K562 (cell line): ENCODE data around the gene MAP2K6. TPM values are rescaled to one million over a fixed set of nuclear protein-coding genes. Genes with fewer than 3 reads are reported as not detected.

Experiments used
- ATAC-seq: fragments of 200-7000 bp; cut with Tn5 transposase; 3 replicates; pipeline ENCODE4 v1.9.1; 2020; ENCODE audit warnings: moderate library complexity
- BruUV-seq: library from RNA; stranded (reverse); fragments of 400-500 nt; replicated peaks from 2 replicates; lab custom pipeline; 2021; lab: Mats Ljungman, UMichigan
- CTCF ChIA-PET: fragments of 300-600 bp; formaldehyde crosslinking; extraction: SDS; loops from one replicate; lab custom pipeline; 2021; ENCODE audit warnings: low intra/inter-chr PET ratio; lab: Yijun Ruan, JAX
- POLR2A ChIA-PET: fragments of 300-600, 350-650 bp; sonication (Branson Sonifier 250); formaldehyde crosslinking; extraction: SDS; loops from one replicate; lab custom pipeline; 2021; ENCODE audit warnings: antibody characterized with exemption, inconsistent platforms; lab: Yijun Ruan, JAX
- DNase-seq, 4 experiments: peaks; one replicate each; pipeline versions ENCODE4 v3.0.0 to v3.0.0-alpha.2; 2011 to 2018; ENCODE audit warnings: low spot score in 3 of 4, mixed read lengths in 3 of 4; ENCODE audit errors: extremely low read depth in 1 of 4
- FAIRE-seq: peaks from 2 replicates; lab custom pipeline; 2011; peaks lifted over from hg19 to GRCh38; lab: Jason Lieb, UNC
- H2AFZ ChIP-seq: 2 replicates; pipeline ENCODE4 v1.6.0; 2011; ENCODE audit warnings: low read depth, low read length, control low read depth, inconsistent platforms
- H3K27ac ChIP-seq: fragments of 200-600 bp; 3 replicates; pipeline ENCODE4 v1.8.0; 2011; ENCODE audit warnings: low read depth, mild to moderate bottlenecking, control low read depth, inconsistent platforms, low read length, moderate library complexity, mixed read lengths; ENCODE audit errors: extremely low read depth
- H3K27me3 ChIP-seq, 2 experiments: fragments of 300-600 bp in 1 of 2; 2 replicates in 1 of 2; 3 replicates in 1 of 2; pipeline versions ENCODE4 v1.6.0 to v1.8.0; 2011; ENCODE audit warnings: inconsistent platforms in 2 of 2, low read length in 2 of 2, mild to moderate bottlenecking in 1 of 2, mixed read lengths in 1 of 2, moderate library complexity in 1 of 2; ENCODE audit not compliant: control insufficient read depth in 2 of 2, insufficient read depth in 2 of 2
- H3K36me3 ChIP-seq: fragments of 300-600 bp; 3 replicates; pipeline ENCODE4 v1.8.0; 2011; ENCODE audit warnings: mild to moderate bottlenecking, low read length, inconsistent platforms; ENCODE audit not compliant: control insufficient read depth, insufficient read depth
- H3K4me1 ChIP-seq, 2 experiments: fragments of 200-600 bp in 1 of 2; replicated peaks in 1 of 2; 2 replicates in 1 of 2; 3 replicates in 1 of 2; pipeline versions ENCODE4 v1.5.1 to v1.8.0; 2011; ENCODE audit warnings: inconsistent platforms in 2 of 2, low read length in 2 of 2, mild to moderate bottlenecking in 1 of 2, mixed read lengths in 1 of 2, moderate library complexity in 1 of 2; ENCODE audit not compliant: control insufficient read depth in 2 of 2, insufficient read depth in 2 of 2
- H3K4me2 ChIP-seq: 2 replicates; pipeline ENCODE4 v1.6.1; 2011; ENCODE audit warnings: low read length, control low read depth, inconsistent platforms, mixed read lengths; ENCODE audit not compliant: insufficient read depth
- H3K4me3 ChIP-seq: fragments of 200-600 bp; sonication (generic), shearing (Covaris generic); 2 replicates; pipeline ENCODE4 v1.5.1; 2016; ENCODE audit warnings: control low read depth, inconsistent platforms
- H3K79me2 ChIP-seq: fragments of 200-600 bp; 3 replicates; pipeline ENCODE4 v1.8.0; 2011; ENCODE audit warnings: low read length, inconsistent platforms; ENCODE audit not compliant: control insufficient read depth, insufficient read depth
- H3K9ac ChIP-seq, 2 experiments: 2 replicates each; pipeline versions ENCODE4 v1.6.0 to v1.6.1; 2011; ENCODE audit warnings: low read depth in 2 of 2, low read length in 2 of 2, control low read depth in 1 of 2, inconsistent platforms in 1 of 2, mild to moderate bottlenecking in 1 of 2, mixed read lengths in 1 of 2; ENCODE audit not compliant: insufficient read depth in 1 of 2
- H3K9me1 ChIP-seq: one replicate; pipeline ENCODE4 v1.6.0; 2011; ENCODE audit warnings: inconsistent platforms, mild to moderate bottlenecking, low read length, moderate library complexity; ENCODE audit not compliant: control insufficient read depth, insufficient read depth
- H3K9me3 ChIP-seq: replicated peaks from 2 replicates; pipeline ENCODE4 v1.5.1; 2011; ENCODE audit warnings: low read depth, low read length, inconsistent platforms; ENCODE audit not compliant: control insufficient read depth, insufficient read depth
- H4K20me1 ChIP-seq: replicated peaks from 2 replicates; pipeline ENCODE4 v1.6.1; 2011; ENCODE audit warnings: low read length, inconsistent platforms, mixed read lengths; ENCODE audit not compliant: control insufficient read depth, insufficient read depth
- BRD4 ChIP-seq: fragments of 200-600 bp; sonication (generic); IDR thresholded peaks from 2 replicates; pipeline ENCODE4 v1.6.1; 2017; ENCODE audit warnings: inconsistent platforms
- E2F6 ChIP-seq, 2 experiments: IDR thresholded peaks; 2 replicates each; pipeline ENCODE4 v1.6.1; 2011; ENCODE audit warnings: borderline replicate concordance in 1 of 2, control low read depth in 1 of 2, low read depth in 1 of 2, low read length in 1 of 2, mild to moderate bottlenecking in 1 of 2, mixed read lengths in 1 of 2, moderate library complexity in 1 of 2; ENCODE audit not compliant: insufficient read depth in 1 of 2, insufficient read length in 1 of 2, poor library complexity in 1 of 2, severe bottlenecking in 1 of 2; ENCODE audit errors: extremely low read depth in 1 of 2
- GTF2F1 ChIP-seq: IDR thresholded peaks from 2 replicates; pipeline ENCODE4 v1.6.1; 2011; ENCODE audit warnings: low read depth, low read length, improper control_type of control experiment
- MCM2 ChIP-seq: fragments of 450-650 bp; IDR thresholded peaks from 2 replicates; pipeline ENCODE4 v1.6.1; 2017; ENCODE audit warnings: low read depth, mild to moderate bottlenecking
- RREB1 ChIP-seq: fragments of 250-450 bp; sonication (Bioruptor Pico); IDR thresholded peaks from 2 replicates; pipeline ENCODE4 v1.4.0; 2020
- SMARCB1 ChIP-seq: IDR thresholded peaks from 2 replicates; pipeline ENCODE4 v1.6.1; 2011; ENCODE audit warnings: improper control_type of control experiment, low read depth; ENCODE audit not compliant: insufficient read length
- STAT5A ChIP-seq: IDR thresholded peaks from 2 replicates; pipeline ENCODE4 v1.6.1; 2012; ENCODE audit warnings: low read length, inconsistent platforms, borderline replicate concordance
- ZNF512 ChIP-seq: IDR thresholded peaks from 2 replicates; pipeline ENCODE4 v1.6.1; 2016; ENCODE audit warnings: missing genetic modification characterization, missing compliant biosample characterization
- WGBS: fragments of 100-300 bp; shearing (Covaris generic); methylation state at CpG from one replicate; pipeline ENCODE4 v1.1.6; 2016; ENCODE audit warnings: low coverage, mixed read lengths; ENCODE audit not compliant: insufficient coverage; ENCODE audit errors: missing lambda C conversion rate; 5-methylcytosine and 5-hydroxymethylcytosine counted together
- in situ Hi-C: fragments of 300-500 bp; cut with MboI; formaldehyde crosslinking; loops from 4 replicates; pipeline ENCODE4 v1.15.0; 2018; ENCODE audit warnings: inconsistent platforms, mixed read lengths
- intact Hi-C: fragments of 100-400 bp; cut with micrococcal nuclease; formaldehyde crosslinking; loops from 2 replicates; pipeline ENCODE4 v1.14.2; 2022
- polyA plus RNA-seq, 8 experiments: library from polyadenylated mRNA; depleted of rRNA in 4 of 8; stranded (reverse) in 5 of 8; unstranded in 3 of 8; fragments of >200 nt; fragmentation: Nextera tagmentation in 2 of 8; fragmentation: Illumina TruSeq in 1 of 8; extraction: Ambion mirVana in 2 of 8; extraction: Trizol in 1 of 8; gene quantifications; 2 replicates each; pipeline versions ENCODE4 v1.2.1 to v1.2.3, GENCODE V29; 2011 to 2014; ENCODE audit warnings: inconsistent platforms in 1 of 8, missing spikeins in 1 of 8
- total RNA-seq, 7 experiments: library from RNA; depleted of rRNA in 6 of 7; stranded (reverse); fragments of >200 nt in 6 of 7; fragmentation: Illumina TruSeq in 2 of 7; extraction: Trizol in 2 of 7; gene quantifications; 2 replicates each; pipeline versions ENCODE4 v1.2.1 to v1.2.3, GENCODE V29; 2011 to 2021; ENCODE audit warnings: low replicate concordance in 1 of 7

Gene MAP2K6
- total and polyA plus RNA-seq, 9 of the 15 experiments (the other 6 are each of a cell fraction or from before 2014, with no cell fraction given) = 0.07 to 0.13 TPM; not detected in 7

- TF ChIP-seq RREB1 (CRISPR knock-in tag) (no peak), SMARCB1 (no peak)
These were observed 41.4 kb upstream of the MAP2K6 start (continued) for GRCh38 chr17:69373069-69373468.

- intact Hi-C loops = no loop called here
- ChIA-PET CTCF (no interaction called here), POLR2A (no interaction called here)
- TF ChIP-seq BRD4 = no peak
- TF ChIP-seq MCM2 = no peak
- TF ChIP-seq STAT5A = no peak
- TF ChIP-seq E2F6 (IDR thresholded peaks at IDR 0.05; ENCODE audit: borderline replicate concordance in 1 of 2, extremely low read depth in 1 of 2, insufficient read depth in 1 of 2, insufficient read length in 1 of 2, low read depth in 1 of 2, low read length in 1 of 2, poor library complexity in 1 of 2, severe bottlenecking in 1 of 2) = no peak
- no peak for TF ChIP-seq ZNF512
- no peak for TF ChIP-seq GTF2F1
- H3K4me3 ChIP-seq = no peak overlapping the region
- FAIRE-seq (no peak), DNase-seq (no peak), ATAC-seq (no peak)
- no peaks in the 10 kb centered on the region for H3K9me3 ChIP-seq
- no peaks in the 10 kb centered on the region for H4K20me1 ChIP-seq
- in situ Hi-C loops = no loop called here
- no peaks in the 10 kb centered on the region; a peak in 1 of 5 replicates for H3K27me3 ChIP-seq
- BruUV-seq = no TSS peak
- H3K36me3 ChIP-seq = no peaks in the 10 kb centered on the region
- no peak overlapping the region for H3K9ac ChIP-seq
- no peaks in the 10 kb centered on the region for H3K4me1 ChIP-seq
- H3K27ac ChIP-seq = no peak overlapping the region
- H2AFZ ChIP-seq = no peak overlapping the region
- H3K79me2 ChIP-seq = no peaks in the 10 kb centered on the region
- H3K9me1 ChIP-seq = no peaks in the 10 kb centered on the region
- 0% methylated on average over 2 of the region's 2 CpGs for WGBS
- no peak overlapping the region for H3K4me2 ChIP-seq
These were observed 39.3 kb upstream of the MAP2K6 start for GRCh38 chr17:69375229-69375628.
